GM19452 (cell line): ENCODE data around the gene TBP.
A peak's percentile ranks its signal among the peaks of the same experiment; 100 is the strongest.
"Not testable (repeated sequence)": the region's sequence is repeated elsewhere in the genome, so short reads cannot be mapped to it uniquely, and the experiment has no call there.

ENCODE experiments used
- ATAC-seq: cut with Tn5 transposase; IDR thresholded peaks from one replicate; pipeline ENCODE4 v1.9.1; 2021; ENCODE audit not compliant: unreplicated experiment

The TBP gene

GRCh38 chr6:170597278-170597677 is 43.1 kb downstream of the TBP start:
- no peak for ATAC-seq

GRCh38 chr6:170605574-170606259 is 51.5 kb downstream of the TBP start:
- ATAC-seq = no peak

- not testable (repeated sequence) for ATAC-seq
These were observed 55.1 kb downstream of the TBP start for GRCh38 chr6:170609225-170609624.

GRCh38 chr6:170612256-170612804 is 58.2 kb downstream of the TBP start:
- ATAC-seq = peak; percentile 69

- ATAC-seq = not testable (repeated sequence)
These were observed 61.9 kb downstream of the TBP start for GRCh38 chr6:170616020-170616554.
